Liver (tissue), 9 donors: ENCODE results near the gene OR14A2. TPM values are rescaled to one million over a fixed set of nuclear protein-coding genes. Genes with fewer than 3 reads are reported as not detected.

Experiments
- DNase-seq: peaks from one replicate; pipeline ENCODE4 v3.0.0-alpha.2; 2017; ENCODE audit warnings: low spot score
- H3K27ac ChIP-seq, 2 donors: one replicate each; pipeline ENCODE4 v1.7.0; 2013; ENCODE audit warnings: inconsistent platforms in 2 of 2, low read length in 2 of 2, control low read depth in 1 of 2, low read depth in 1 of 2, mild to moderate bottlenecking in 1 of 2
- H3K27me3 ChIP-seq, 4 donors: one replicate each; pipeline versions ENCODE4 v1.6.1 to v1.7.0; 2013; ENCODE audit warnings: low read length in 3 of 4, inconsistent platforms in 1 of 4, mild to moderate bottlenecking in 1 of 4, moderate library complexity in 1 of 4; ENCODE audit not compliant: control insufficient read depth in 4 of 4, insufficient read depth in 4 of 4
- H3K36me3 ChIP-seq, 4 donors: one replicate each; pipeline versions ENCODE4 v1.6.1 to v1.7.0; 2013; ENCODE audit warnings: low read length in 3 of 4, mild to moderate bottlenecking in 3 of 4, low read depth in 1 of 4, moderate library complexity in 1 of 4; ENCODE audit not compliant: control insufficient read depth in 4 of 4, insufficient read depth in 3 of 4
- H3K4me1 ChIP-seq, 4 donors: one replicate each; pipeline versions ENCODE4 v1.6.1 to v1.7.0; 2013; ENCODE audit warnings: low read length in 3 of 4, mild to moderate bottlenecking in 3 of 4, moderate library complexity in 1 of 4; ENCODE audit not compliant: control insufficient read depth in 4 of 4, insufficient read depth in 4 of 4
- H3K4me3 ChIP-seq, 3 donors: one replicate each; pipeline versions ENCODE4 v1.6.1 to v1.7.0; 2013; ENCODE audit warnings: low read length in 3 of 3, control low read depth in 1 of 3, low read depth in 1 of 3, mild to moderate bottlenecking in 1 of 3
- H3K9ac ChIP-seq, 2 donors: one replicate each; pipeline ENCODE4 v1.7.0; 2013; ENCODE audit warnings: low read length in 2 of 2, mild to moderate bottlenecking in 2 of 2, moderate library complexity in 2 of 2, control low read depth in 1 of 2, low read depth in 1 of 2
- H3K9me3 ChIP-seq, 4 donors: one replicate each; pipeline versions ENCODE4 v1.6.1 to v1.7.0; 2013; ENCODE audit warnings: low read length in 3 of 4; ENCODE audit not compliant: control insufficient read depth in 4 of 4
- ATF3 ChIP-seq: IDR thresholded peaks from 2 replicates; pipeline ENCODE4 v1.6.1; 2016; ENCODE audit warnings: antibody characterized with exemption
- CTCF ChIP-seq: fragments of 150-350 bp; IDR thresholded peaks from 2 replicates; pipeline ENCODE4 v1.5.1; 2017; ENCODE audit warnings: improper control_type of control experiment, low read depth, low read length; ENCODE audit not compliant: missing input control
- EGR1 ChIP-seq, 2 donors: IDR thresholded peaks; 2 replicates each; pipeline ENCODE4 v1.6.1; 2016 to 2018; ENCODE audit warnings: antibody characterized with exemption in 2 of 2, low read depth in 2 of 2
- FOXA1 ChIP-seq: IDR thresholded peaks from 2 replicates; pipeline ENCODE4 v1.6.1; 2016; ENCODE audit warnings: antibody characterized with exemption
- FOXA2 ChIP-seq: IDR thresholded peaks from 2 replicates; pipeline ENCODE4 v1.6.1; 2016; ENCODE audit warnings: antibody characterized with exemption
- GABPA ChIP-seq, 2 donors: IDR thresholded peaks in 1 of 2; conservative IDR thresholded peaks in 1 of 2; 2 replicates each; pipeline ENCODE4 v1.6.1; 2016; ENCODE audit warnings: antibody characterized with exemption in 2 of 2, mild to moderate bottlenecking in 1 of 2, moderate library complexity in 1 of 2
- HNF4A ChIP-seq, 2 donors: conservative IDR thresholded peaks; 2 replicates each; pipeline ENCODE4 v1.6.1; 2016; ENCODE audit warnings: antibody characterized with exemption in 2 of 2, mild to moderate bottlenecking in 2 of 2
- HNF4G ChIP-seq: IDR thresholded peaks from 2 replicates; pipeline ENCODE4 v1.6.1; 2016; ENCODE audit warnings: antibody characterized with exemption
- JUND ChIP-seq, 2 donors: IDR thresholded peaks; 2 replicates each; pipeline ENCODE4 v1.6.1; 2016; ENCODE audit warnings: antibody characterized with exemption in 2 of 2
- MAX ChIP-seq: IDR thresholded peaks from 2 replicates; pipeline ENCODE4 v1.6.1; 2016; ENCODE audit warnings: antibody characterized with exemption
- NR2F2 ChIP-seq: IDR thresholded peaks from 2 replicates; pipeline ENCODE4 v1.6.1; 2016; ENCODE audit warnings: antibody characterized with exemption
- REST ChIP-seq: IDR thresholded peaks from 2 replicates; pipeline ENCODE4 v1.6.1; 2016; ENCODE audit warnings: antibody characterized with exemption, mild to moderate bottlenecking
- RXRA ChIP-seq, 2 donors: IDR thresholded peaks; 2 replicates each; pipeline ENCODE4 v1.6.1; 2017 to 2018; ENCODE audit warnings: antibody characterized with exemption in 2 of 2, mild to moderate bottlenecking in 1 of 2
- SP1 ChIP-seq: IDR thresholded peaks from 2 replicates; pipeline ENCODE4 v1.6.1; 2018; ENCODE audit warnings: antibody characterized with exemption, mild to moderate bottlenecking
- TAF1 ChIP-seq: conservative IDR thresholded peaks from 2 replicates; pipeline ENCODE4 v1.6.1; 2016; ENCODE audit warnings: antibody characterized with exemption, mild to moderate bottlenecking
- YY1 ChIP-seq: IDR thresholded peaks from 2 replicates; pipeline ENCODE4 v1.6.1; 2016; ENCODE audit warnings: antibody characterized with exemption, mild to moderate bottlenecking
- ZBTB33 ChIP-seq: IDR thresholded peaks from 2 replicates; pipeline ENCODE4 v1.6.1; 2016; ENCODE audit warnings: antibody characterized with exemption
- WGBS: extraction: QIAGEN DNeasy Blood & Tissue Kit; methylation state at CpG from one replicate; pipeline ENCODE4 v1.1.7; 2013; 5-methylcytosine and 5-hydroxymethylcytosine counted together
- polyA plus RNA-seq, 2 donors: library from polyadenylated mRNA; stranded (reverse) in 1 of 2; unstranded in 1 of 2; fragments of 200-250 nt in 1 of 2; fragments of >200 nt in 1 of 2; fragmentation: Nextera tagmentation in 1 of 2; extraction: Ambion mirVana in 1 of 2; gene quantifications; one replicate each; pipeline versions ENCODE4 v1.2.1 to v1.2.3, GENCODE V29; 2013 to 2015
- total RNA-seq, 2 donors: library from RNA; depleted of rRNA; stranded (reverse); fragments of >200 nt; gene quantifications; one replicate each; pipeline ENCODE4 v1.2.3, GENCODE V29; 2014
- donor health status: healthy.
- donor health status: healthy.
- donor health status: healthy.
- donor health status: healthy.
- donor health status: healthy.

Gene OR14A2
- total and polyA plus RNA-seq, 4 donors = not detected

GRCh38 chr1:247749870-247750269, 1.9 kb upstream of the OR14A2 start:
- 76% methylated on average over 1 of the region's 1 CpG for WGBS
- Histone ChIP-seq H3K27me3 (no peaks in the 10 kb centered on the region), H3K4me3 (peak overlapping the region in 1 of 3 donors; percentile 4), H3K36me3 (no peaks in the 10 kb centered on the region), H3K4me1 (no peaks in the 10 kb centered on the region), H3K9ac (no peak overlapping the region), H3K27ac (no peak overlapping the region), H3K9me3 (peaks cover 0 to 8% (median under 1%) of the 10 kb centered on the region in 4 donors)
- DNase-seq = no peak
- TF ChIP-seq GABPA (IDR thresholded peaks at IDR 0.05 in 1 of 2, conservative IDR thresholded peaks at IDR 0.05 in 1 of 2) = no peak
- TF ChIP-seq ZBTB33 = no peak
- no peak for TF ChIP-seq TAF1
- TF ChIP-seq MAX = no peak
- no peak for TF ChIP-seq YY1
- TF ChIP-seq EGR1 (IDR thresholded peaks at IDR 0.05; ENCODE audit: low read depth in 2 of 2) = no peak
- TF ChIP-seq CTCF = no peak
- no peak for TF ChIP-seq ATF3
- no peak for TF ChIP-seq REST
- no peak for TF ChIP-seq JUND (IDR thresholded peaks at IDR 0.05)
- TF ChIP-seq SP1 = no peak
- TF ChIP-seq HNF4A (conservative IDR thresholded peaks at IDR 0.05) = no peak
- TF ChIP-seq NR2F2 = no peak

DNA sequence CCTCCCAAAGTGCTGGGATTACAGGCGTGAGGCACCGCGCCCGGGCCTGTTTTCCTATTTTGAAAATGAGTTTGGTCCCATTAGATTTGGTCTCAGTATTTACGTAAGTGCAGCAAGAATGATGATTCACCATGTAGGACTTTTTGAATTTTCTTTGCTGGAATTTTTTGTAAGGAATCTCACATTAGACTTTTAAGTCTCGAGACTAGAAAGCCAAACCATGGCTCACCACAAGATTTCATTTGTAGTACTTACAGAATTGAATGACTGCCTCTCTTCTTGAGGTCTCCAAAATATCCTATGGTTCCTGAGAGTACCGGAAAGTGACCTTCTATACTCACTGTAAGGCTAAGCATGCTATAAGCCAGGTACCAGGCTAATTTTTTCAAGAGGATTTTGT, 325 bp downstream of the OR14A2 start:
- H3K36me3 ChIP-seq = no peaks in the 10 kb centered on the region
- peaks cover 0 to 8% (median under 1%) of the 10 kb centered on the region in 4 donors for H3K9me3 ChIP-seq
- 81% methylated on average over 7 of the region's 7 CpGs for WGBS
- H3K4me3 ChIP-seq = no peak overlapping the region
- H3K27ac ChIP-seq = no peak overlapping the region
- peaks cover 0 to 3% (median 0%) of the 10 kb centered on the region in 4 donors for H3K27me3 ChIP-seq
- no peak for DNase-seq
- no peaks in the 10 kb centered on the region for H3K4me1 ChIP-seq
- no peak overlapping the region for H3K9ac ChIP-seq
- TF ChIP-seq GABPA (IDR thresholded peaks at IDR 0.05 in 1 of 2, conservative IDR thresholded peaks at IDR 0.05 in 1 of 2) (no peak), HNF4A (conservative IDR thresholded peaks at IDR 0.05) (no peak), REST (no peak), JUND (IDR thresholded peaks at IDR 0.05) (no peak), ATF3 (no peak), RXRA (IDR thresholded peaks at IDR 0.05) (no peak), MAX (no peak), FOXA2 (no peak), YY1 (no peak), HNF4G (no peak), FOXA1 (no peak), CTCF (no peak)
